ENCODE data around the gene PLEKHA7. TPM values are rescaled to one million over a fixed set of nuclear protein-coding genes. Genes with fewer than 3 reads are reported as not detected.

The PLEKHA7 gene
- total and polyA plus RNA-seq, 2 of the 13 experiments (the other 11 are each of a cell fraction or from before 2014, with no cell fraction given): 17.5 to 18.7 TPM

- TF ChIP-seq SALL1 (CRISPR knock-in tag; IDR thresholded peaks at IDR 0.05) (peak; percentile 65), NFE2 (CRISPR knock-in tag; IDR thresholded peaks at IDR 0.05) (no peak), ZNF720 (CRISPR knock-in tag; IDR thresholded peaks at IDR 0.05) (no peak), ZNF138 (CRISPR knock-in tag; IDR thresholded peaks at IDR 0.05; ENCODE audit: low read depth) (no peak), EHMT2 (IDR thresholded peaks at IDR 0.05; ENCODE audit: borderline replicate concordance, low read depth, low read length) (no peak), HNRNPUL1 (IDR thresholded peaks at IDR 0.05; ENCODE audit: low read depth, low read length) (no peak), ZNF383 (CRISPR knock-in tag; IDR thresholded peaks at IDR 0.05; ENCODE audit: borderline replicate concordance) (no peak), NPAS2 (CRISPR knock-in tag; IDR thresholded peaks at IDR 0.05; ENCODE audit: borderline replicate concordance) (no peak), GLMP (CRISPR knock-in tag; IDR thresholded peaks at IDR 0.05; ENCODE audit: borderline replicate concordance) (no peak), GPBP1L1 (CRISPR knock-in tag; IDR thresholded peaks at IDR 0.05) (no peak), ZNF547 (CRISPR knock-in tag; IDR thresholded peaks at IDR 0.05) (no peak), FOXK1 (CRISPR knock-in tag; IDR thresholded peaks at IDR 0.05; ENCODE audit: borderline replicate concordance, low read depth) (no peak), ZNF180 (CRISPR knock-in tag; IDR thresholded peaks at IDR 0.05; ENCODE audit: borderline replicate concordance, low read depth) (no peak), IRF2 (CRISPR knock-in tag; IDR thresholded peaks at IDR 0.05) (peak; percentile 67), ZNF275 (CRISPR knock-in tag; IDR thresholded peaks at IDR 0.05; ENCODE audit: borderline replicate concordance) (no peak), ZNF766 (CRISPR knock-in tag; IDR thresholded peaks at IDR 0.05; ENCODE audit: borderline replicate concordance) (no peak), ZNF451 (CRISPR knock-in tag; IDR thresholded peaks at IDR 0.05) (no peak), TMF1 (CRISPR knock-in tag; IDR thresholded peaks at IDR 0.05; ENCODE audit: low read depth) (no peak), ZNF790 (CRISPR knock-in tag; IDR thresholded peaks at IDR 0.05; ENCODE audit: borderline replicate concordance) (no peak), ZNF34 (CRISPR knock-in tag; IDR thresholded peaks at IDR 0.05; ENCODE audit: borderline replicate concordance) (no peak), ZFP36L1 (CRISPR knock-in tag; IDR thresholded peaks at IDR 0.05) (no peak), ZFP36L2 (CRISPR knock-in tag; IDR thresholded peaks at IDR 0.05) (no peak), FOXA3 (CRISPR knock-in tag; IDR thresholded peaks at IDR 0.05) (peak; percentile 75), NFATC3 (CRISPR knock-in tag; IDR thresholded peaks at IDR 0.05) (no peak), BORCS8-MEF2B (CRISPR knock-in tag; IDR thresholded peaks at IDR 0.05) (no peak)
- TF ChIP-seq, protein P1, sequence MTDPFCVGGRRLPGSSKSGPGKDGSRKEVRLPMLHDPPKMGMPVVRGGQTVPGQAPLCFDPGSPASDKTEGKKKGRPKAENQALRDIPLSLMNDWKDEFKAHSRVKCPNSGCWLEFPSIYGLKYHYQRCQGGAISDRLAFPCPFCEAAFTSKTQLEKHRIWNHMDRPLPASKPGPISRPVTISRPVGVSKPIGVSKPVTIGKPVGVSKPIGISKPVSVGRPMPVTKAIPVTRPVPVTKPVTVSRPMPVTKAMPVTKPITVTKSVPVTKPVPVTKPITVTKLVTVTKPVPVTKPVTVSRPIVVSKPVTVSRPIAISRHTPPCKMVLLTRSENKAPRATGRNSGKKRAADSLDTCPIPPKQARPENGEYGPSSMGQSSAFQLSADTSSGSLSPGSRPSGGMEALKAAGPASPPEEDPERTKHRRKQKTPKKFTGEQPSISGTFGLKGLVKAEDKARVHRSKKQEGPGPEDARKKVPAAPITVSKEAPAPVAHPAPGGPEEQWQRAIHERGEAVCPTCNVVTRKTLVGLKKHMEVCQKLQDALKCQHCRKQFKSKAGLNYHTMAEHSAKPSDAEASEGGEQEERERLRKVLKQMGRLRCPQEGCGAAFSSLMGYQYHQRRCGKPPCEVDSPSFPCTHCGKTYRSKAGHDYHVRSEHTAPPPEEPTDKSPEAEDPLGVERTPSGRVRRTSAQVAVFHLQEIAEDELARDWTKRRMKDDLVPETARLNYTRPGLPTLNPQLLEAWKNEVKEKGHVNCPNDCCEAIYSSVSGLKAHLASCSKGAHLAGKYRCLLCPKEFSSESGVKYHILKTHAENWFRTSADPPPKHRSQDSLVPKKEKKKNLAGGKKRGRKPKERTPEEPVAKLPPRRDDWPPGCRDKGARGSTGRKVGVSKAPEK (CRISPR knock-in tag; IDR thresholded peaks at IDR 0.05; ENCODE audit: borderline replicate concordance): no peak
These were observed 32.5 kb downstream of the PLEKHA7 start (continued) for GRCh38 chr11:16981651-16982194.
